Stromal cell of bone marrow (primary cell): ENCODE data around the gene P4HA1.

ENCODE experiments used
- DNase-seq: peaks from one replicate; pipeline ENCODE4 v3.0.0-alpha.2; 2012; ENCODE audit warnings: low read depth

The P4HA1 gene

DNA sequence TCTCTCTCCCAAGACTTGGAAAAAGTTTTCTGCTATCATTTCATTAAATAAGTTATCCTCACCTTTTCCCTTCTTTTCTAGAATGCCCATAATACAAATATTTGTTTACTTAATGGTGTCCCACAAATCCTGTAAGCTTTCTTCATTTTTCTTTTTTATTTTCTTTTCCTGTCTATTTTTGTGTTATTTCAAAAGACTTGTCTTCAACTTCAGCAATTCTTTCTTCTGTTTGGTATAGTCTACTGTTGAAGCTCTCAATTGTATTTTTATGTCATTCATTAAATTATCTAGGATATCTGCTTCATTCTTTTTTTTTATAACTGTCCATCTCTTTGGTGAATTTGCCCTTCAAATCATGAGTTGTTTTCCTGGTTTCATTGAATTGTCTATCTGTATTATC lies 117.0 kb downstream of the P4HA1 start:
- DNase-seq, result no peak

GRCh38 chr10:72976886-72977285 lies 119.8 kb downstream of the P4HA1 start:
- no peak for DNase-seq
